ENCODE results near the gene MYADM. TPM values are rescaled to one million over a fixed set of nuclear protein-coding genes. Genes with fewer than 3 reads are reported as not detected.

Gene MYADM
- total and polyA plus RNA-seq, 2 of the 13 experiments (the other 11 are each of a cell fraction or from before 2014, with no cell fraction given) = 19.9 to 38.1 TPM

DNA sequence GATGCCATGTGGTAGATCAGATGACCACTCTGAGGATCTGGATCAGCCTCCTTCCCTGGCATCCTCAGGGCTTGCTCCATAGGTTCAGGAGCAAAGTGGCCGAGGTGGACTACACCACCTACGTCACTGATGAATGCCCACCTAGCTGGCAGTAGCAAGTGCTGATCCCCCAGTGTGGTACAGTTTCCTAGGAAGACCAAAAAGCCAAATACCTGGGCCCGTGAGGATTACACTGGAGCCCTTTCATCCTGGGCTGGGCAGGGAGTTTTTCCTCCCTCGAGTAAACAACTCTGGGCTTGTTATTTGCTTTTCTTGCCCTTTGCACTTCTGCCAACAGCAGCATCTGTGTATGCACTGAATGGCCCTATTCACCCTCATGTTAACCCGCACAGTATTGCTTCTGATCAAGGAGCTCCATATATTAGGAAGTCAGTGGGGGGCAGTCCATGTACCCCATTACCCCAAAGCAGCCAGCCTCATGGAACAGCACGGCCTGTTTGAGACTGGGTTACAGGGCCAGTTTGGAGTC lies 3.3 kb upstream of the MYADM start (continued):
- TF ChIP-seq SP5 (CRISPR knock-in tag; IDR thresholded peaks at IDR 0.05; ENCODE audit: borderline replicate concordance, low read depth) = peak; percentile 96
- peak; percentile 67; the same call in 1 of the 2 replicates for TF ChIP-seq CBFB (CRISPR knock-in tag; IDR thresholded peaks at IDR 0.05)
- TF ChIP-seq, protein P1, sequence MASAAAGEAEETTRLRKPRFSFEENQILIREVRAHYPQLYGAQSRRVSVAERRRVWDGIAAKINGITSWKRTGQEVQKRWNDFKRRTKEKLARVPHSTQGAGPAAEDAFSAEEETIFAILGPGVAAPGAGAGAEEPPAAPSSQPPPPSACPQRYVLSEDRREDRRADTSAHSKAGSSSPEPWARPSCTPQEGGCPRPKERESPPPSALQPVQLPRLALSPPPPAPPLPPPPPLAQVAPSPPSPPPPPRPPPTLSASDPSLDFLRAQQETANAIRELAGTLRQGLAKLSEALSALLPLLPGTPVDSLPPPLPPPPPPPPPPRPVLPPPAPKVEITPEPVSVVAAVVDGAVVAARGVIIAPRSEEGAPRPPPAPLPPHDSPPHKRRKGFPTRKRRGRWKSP (CRISPR knock-in tag; IDR thresholded peaks at IDR 0.05) = peak; percentile 77; the same call in 1 of the 2 replicates
- TF ChIP-seq, protein P2, sequence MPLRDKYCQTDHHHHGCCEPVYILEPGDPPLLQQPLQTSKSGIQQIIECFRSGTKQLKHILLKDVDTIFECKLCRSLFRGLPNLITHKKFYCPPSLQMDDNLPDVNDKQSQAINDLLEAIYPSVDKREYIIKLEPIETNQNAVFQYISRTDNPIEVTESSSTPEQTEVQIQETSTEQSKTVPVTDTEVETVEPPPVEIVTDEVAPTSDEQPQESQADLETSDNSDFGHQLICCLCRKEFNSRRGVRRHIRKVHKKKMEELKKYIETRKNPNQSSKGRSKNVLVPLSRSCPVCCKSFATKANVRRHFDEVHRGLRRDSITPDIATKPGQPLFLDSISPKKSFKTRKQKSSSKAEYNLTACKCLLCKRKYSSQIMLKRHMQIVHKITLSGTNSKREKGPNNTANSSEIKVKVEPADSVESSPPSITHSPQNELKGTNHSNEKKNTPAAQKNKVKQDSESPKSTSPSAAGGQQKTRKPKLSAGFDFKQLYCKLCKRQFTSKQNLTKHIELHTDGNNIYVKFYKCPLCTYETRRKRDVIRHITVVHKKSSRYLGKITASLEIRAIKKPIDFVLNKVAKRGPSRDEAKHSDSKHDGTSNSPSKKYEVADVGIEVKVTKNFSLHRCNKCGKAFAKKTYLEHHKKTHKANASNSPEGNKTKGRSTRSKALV (CRISPR knock-in tag; IDR thresholded peaks at IDR 0.05) = no peak
- TF ChIP-seq LCORL (IDR thresholded peaks at IDR 0.05) = peak; percentile 91
- peak; percentile 100 for TF ChIP-seq LCORL (CRISPR knock-in tag; IDR thresholded peaks at IDR 0.05)
- TF ChIP-seq, protein P3, sequence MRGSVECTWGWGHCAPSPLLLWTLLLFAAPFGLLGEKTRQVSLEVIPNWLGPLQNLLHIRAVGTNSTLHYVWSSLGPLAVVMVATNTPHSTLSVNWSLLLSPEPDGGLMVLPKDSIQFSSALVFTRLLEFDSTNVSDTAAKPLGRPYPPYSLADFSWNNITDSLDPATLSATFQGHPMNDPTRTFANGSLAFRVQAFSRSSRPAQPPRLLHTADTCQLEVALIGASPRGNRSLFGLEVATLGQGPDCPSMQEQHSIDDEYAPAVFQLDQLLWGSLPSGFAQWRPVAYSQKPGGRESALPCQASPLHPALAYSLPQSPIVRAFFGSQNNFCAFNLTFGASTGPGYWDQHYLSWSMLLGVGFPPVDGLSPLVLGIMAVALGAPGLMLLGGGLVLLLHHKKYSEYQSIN (CRISPR knock-in tag; IDR thresholded peaks at IDR 0.05; ENCODE audit: borderline replicate concordance) = no peak
- no peak for TF ChIP-seq RAD51 (IDR thresholded peaks at IDR 0.05; ENCODE audit: borderline replicate concordance)
- TF ChIP-seq KDM3A (CRISPR knock-in tag; IDR thresholded peaks at IDR 0.05; ENCODE audit: low read depth) = peak; percentile 85; the same call in 1 of the 2 replicates
- no peak for TF ChIP-seq NR1H2 (CRISPR knock-in tag; IDR thresholded peaks at IDR 0.05; ENCODE audit: borderline replicate concordance, low read depth)
- TF ChIP-seq ZNF263 (CRISPR knock-in tag; IDR thresholded peaks at IDR 0.05) = no peak
- TF ChIP-seq GTF2F1 (IDR thresholded peaks at IDR 0.05; ENCODE audit: low read length) = no peak
- peak; percentile 58; the same call in 1 of the 2 replicates for TF ChIP-seq ETV6 (CRISPR knock-in tag; conservative IDR thresholded peaks at IDR 0.05)
- TF ChIP-seq SP140L (CRISPR knock-in tag; IDR thresholded peaks at IDR 0.05; ENCODE audit: borderline replicate concordance) = 0 out of 2 replicates have a peak, but pooled peaks have one; percentile 71
- TF ChIP-seq ZNF333 (CRISPR knock-in tag; IDR thresholded peaks at IDR 0.05; ENCODE audit: borderline replicate concordance) = no peak
- peak; percentile 46; the same call in 1 of the 2 replicates for TF ChIP-seq JUN (CRISPR knock-in tag; IDR thresholded peaks at IDR 0.05)
- TF ChIP-seq, protein P4, sequence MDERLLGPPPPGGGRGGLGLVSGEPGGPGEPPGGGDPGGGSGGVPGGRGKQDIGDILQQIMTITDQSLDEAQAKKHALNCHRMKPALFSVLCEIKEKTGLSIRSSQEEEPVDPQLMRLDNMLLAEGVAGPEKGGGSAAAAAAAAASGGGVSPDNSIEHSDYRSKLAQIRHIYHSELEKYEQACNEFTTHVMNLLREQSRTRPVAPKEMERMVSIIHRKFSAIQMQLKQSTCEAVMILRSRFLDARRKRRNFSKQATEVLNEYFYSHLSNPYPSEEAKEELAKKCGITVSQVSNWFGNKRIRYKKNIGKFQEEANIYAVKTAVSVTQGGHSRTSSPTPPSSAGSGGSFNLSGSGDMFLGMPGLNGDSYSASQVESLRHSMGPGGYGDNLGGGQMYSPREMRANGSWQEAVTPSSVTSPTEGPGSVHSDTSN (CRISPR knock-in tag; IDR thresholded peaks at IDR 0.05) = no peak
- TF ChIP-seq, protein P5, sequence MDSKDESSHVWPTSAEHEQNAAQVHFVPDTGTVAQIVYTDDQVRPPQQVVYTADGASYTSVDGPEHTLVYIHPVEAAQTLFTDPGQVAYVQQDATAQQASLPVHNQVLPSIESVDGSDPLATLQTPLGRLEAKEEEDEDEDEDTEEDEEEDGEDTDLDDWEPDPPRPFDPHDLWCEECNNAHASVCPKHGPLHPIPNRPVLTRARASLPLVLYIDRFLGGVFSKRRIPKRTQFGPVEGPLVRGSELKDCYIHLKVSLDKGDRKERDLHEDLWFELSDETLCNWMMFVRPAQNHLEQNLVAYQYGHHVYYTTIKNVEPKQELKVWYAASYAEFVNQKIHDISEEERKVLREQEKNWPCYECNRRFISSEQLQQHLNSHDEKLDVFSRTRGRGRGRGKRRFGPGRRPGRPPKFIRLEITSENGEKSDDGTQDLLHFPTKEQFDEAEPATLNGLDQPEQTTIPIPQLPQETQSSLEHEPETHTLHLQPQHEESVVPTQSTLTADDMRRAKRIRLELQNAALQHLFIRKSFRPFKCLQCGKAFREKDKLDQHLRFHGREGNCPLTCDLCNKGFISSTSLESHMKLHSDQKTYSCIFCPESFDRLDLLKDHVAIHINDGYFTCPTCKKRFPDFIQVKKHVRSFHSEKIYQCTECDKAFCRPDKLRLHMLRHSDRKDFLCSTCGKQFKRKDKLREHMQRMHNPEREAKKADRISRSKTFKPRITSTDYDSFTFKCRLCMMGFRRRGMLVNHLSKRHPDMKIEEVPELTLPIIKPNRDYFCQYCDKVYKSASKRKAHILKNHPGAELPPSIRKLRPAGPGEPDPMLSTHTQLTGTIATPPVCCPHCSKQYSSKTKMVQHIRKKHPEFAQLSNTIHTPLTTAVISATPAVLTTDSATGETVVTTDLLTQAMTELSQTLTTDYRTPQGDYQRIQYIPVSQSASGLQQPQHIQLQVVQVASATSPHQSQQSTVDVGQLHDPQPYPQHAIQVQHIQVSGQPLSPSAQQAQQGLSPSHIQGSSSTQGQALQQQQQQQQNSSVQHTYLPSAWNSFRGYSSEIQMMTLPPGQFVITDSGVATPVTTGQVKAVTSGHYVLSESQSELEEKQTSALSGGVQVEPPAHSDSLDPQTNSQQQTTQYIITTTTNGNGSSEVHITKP (CRISPR knock-in tag; IDR thresholded peaks at IDR 0.05; ENCODE audit: low read depth) = 0 out of 2 replicates have a peak, but pooled peaks have one; percentile 63
- TF ChIP-seq ZNF160 (CRISPR knock-in tag; IDR thresholded peaks at IDR 0.05) = no peak
- peak; percentile 88 to 98 for TF ChIP-seq EP300 (IDR thresholded peaks at IDR 0.05; ENCODE audit: low read depth in 2 of 2, low read length in 2 of 2)
- TF ChIP-seq EP300 (CRISPR knock-in tag; IDR thresholded peaks at IDR 0.05; ENCODE audit: borderline replicate concordance) = peak; percentile 95

All from HepG2 (cell line).